Measurements from ENCODE around the gene C3orf18.

DNA sequence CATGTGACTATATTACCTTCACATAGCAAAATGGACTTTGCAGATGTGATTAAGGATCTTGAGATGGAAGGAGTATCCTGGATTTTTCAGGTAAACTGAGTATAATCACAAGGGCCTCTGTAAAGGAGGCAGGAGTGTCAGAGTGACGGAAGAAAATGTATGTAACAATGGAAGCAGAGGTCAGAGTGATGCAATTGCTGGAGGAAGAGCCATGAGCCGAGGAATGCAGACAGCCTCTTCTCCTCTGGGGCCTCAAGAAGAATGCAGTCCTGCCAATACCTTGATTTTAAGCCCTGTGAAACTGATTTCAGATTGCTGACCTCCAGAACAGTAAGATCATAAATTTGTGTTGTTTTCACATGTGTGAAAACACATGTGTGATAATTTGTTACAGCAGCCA, 16.8 kb upstream of the C3orf18 start:
- TF ChIP-seq, protein P1, sequence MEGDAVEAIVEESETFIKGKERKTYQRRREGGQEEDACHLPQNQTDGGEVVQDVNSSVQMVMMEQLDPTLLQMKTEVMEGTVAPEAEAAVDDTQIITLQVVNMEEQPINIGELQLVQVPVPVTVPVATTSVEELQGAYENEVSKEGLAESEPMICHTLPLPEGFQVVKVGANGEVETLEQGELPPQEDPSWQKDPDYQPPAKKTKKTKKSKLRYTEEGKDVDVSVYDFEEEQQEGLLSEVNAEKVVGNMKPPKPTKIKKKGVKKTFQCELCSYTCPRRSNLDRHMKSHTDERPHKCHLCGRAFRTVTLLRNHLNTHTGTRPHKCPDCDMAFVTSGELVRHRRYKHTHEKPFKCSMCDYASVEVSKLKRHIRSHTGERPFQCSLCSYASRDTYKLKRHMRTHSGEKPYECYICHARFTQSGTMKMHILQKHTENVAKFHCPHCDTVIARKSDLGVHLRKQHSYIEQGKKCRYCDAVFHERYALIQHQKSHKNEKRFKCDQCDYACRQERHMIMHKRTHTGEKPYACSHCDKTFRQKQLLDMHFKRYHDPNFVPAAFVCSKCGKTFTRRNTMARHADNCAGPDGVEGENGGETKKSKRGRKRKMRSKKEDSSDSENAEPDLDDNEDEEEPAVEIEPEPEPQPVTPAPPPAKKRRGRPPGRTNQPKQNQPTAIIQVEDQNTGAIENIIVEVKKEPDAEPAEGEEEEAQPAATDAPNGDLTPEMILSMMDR (optimal IDR thresholded peaks at IDR 0.05 in 1 of 3, IDR thresholded peaks at IDR 0.05 in 1 of 3, conservative IDR thresholded peaks at IDR 0.05 in 1 of 3; ENCODE audit: extremely low read depth in 1 of 3, insufficient read depth in 2 of 3, low read length in 3 of 3): no peak
- no peak for TF ChIP-seq EZH2 (IDR thresholded peaks at IDR 0.05; ENCODE audit: low read length)

All from keratinocyte (primary cell).